Measurements from ENCODE around the gene ABHD17C. TPM values are rescaled to one million over a fixed set of nuclear protein-coding genes. Genes with fewer than 3 reads are reported as not detected.
A peak's percentile ranks its signal among the peaks of the same experiment; 100 is the strongest.

The ABHD17C gene
- total RNA-seq, 3 donors from 2014 or later, result 1.3 to 5.2 (median 5.1) TPM

DNA sequence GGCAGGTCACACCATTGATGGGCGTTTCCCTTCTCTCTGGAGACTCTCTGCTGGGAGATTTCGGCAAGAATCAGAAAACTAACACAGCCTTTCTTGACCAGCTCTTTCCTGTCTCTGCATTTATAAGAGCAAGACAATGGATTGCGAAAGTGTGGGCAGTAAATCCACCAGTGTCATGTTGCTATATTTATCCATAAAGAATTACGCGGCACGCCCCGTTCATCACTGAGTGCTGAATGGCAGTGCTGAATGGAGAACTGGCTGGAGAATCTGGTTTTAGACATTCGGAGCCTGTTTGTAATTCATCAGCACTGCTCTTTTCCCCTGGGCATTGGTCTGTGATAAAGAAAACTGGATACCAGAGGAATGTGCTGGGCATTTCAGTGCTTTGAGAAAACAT lies 82.0 kb downstream of the ABHD17C start:
- no peaks in the 10 kb centered on the region for H3K36me3 ChIP-seq
- TF ChIP-seq POLR2AphosphoS5 (IDR thresholded peaks at IDR 0.05) (no peak), POLR2A (IDR thresholded peaks at IDR 0.05) (no peak)
- TF ChIP-seq, protein P1, sequence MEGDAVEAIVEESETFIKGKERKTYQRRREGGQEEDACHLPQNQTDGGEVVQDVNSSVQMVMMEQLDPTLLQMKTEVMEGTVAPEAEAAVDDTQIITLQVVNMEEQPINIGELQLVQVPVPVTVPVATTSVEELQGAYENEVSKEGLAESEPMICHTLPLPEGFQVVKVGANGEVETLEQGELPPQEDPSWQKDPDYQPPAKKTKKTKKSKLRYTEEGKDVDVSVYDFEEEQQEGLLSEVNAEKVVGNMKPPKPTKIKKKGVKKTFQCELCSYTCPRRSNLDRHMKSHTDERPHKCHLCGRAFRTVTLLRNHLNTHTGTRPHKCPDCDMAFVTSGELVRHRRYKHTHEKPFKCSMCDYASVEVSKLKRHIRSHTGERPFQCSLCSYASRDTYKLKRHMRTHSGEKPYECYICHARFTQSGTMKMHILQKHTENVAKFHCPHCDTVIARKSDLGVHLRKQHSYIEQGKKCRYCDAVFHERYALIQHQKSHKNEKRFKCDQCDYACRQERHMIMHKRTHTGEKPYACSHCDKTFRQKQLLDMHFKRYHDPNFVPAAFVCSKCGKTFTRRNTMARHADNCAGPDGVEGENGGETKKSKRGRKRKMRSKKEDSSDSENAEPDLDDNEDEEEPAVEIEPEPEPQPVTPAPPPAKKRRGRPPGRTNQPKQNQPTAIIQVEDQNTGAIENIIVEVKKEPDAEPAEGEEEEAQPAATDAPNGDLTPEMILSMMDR (IDR thresholded peaks at IDR 0.05), result no peak
- peaks cover 3 to 15% of the 10 kb centered on the region in 2 donors for H3K4me1 ChIP-seq
- H3K4me3 ChIP-seq, result no peak overlapping the region
- no peak for DNase-seq (ENCODE audit: low spot score in 2 of 2)
- H3K27ac ChIP-seq, result no peak overlapping the region
- H3K9me3 ChIP-seq, result no peaks in the 10 kb centered on the region
- intact Hi-C loops (cut with DNase I; ENCODE audit: low total_unique reads), result loop anchor here (5.0 kb wide), 1 partner anchor 325 kb away; no protein-coding TSS in a partner anchor
- peaks cover 0 to 25% of the 10 kb centered on the region in 2 donors for H3K27me3 ChIP-seq

DNA sequence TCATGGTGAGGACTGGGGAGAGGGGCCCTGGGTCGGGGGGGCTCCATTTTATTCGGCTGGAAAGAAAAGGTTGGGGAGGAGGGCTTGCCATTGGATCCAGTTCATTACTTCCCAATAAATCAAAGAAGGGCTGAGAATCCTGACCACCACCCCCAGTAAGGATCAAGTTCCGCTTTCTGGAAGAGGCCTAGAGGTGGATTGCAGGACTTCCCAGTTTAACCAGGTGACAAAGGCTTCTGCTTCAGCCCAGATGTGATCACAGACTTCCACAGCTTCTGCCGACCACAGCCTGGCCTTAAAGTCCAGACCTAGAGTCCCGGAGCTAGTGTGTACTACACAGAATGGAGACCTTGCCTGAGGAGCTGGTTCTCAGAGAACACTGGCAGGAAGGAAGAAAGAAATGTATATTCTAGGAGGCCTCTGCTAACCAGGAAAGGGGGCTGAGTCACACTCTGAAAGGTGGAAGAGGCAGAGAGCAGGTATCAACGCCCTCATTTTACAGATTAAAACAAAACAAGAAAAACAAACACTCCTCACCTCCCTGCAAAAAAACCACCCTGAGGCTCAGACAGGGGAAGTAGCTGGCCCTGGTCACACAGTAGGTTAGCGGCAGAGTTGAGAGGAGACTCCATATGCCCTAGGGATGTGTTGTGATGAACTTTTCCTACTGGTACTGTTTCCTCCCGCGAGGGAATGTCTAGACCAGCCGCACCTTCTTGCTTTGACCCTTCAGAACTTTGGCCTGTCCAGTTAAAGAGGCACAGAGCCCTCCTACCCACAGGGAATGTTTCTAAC lies 82.9 kb downstream of the ABHD17C start:
- no peak overlapping the region for H3K4me3 ChIP-seq
- H3K27me3 ChIP-seq, result peaks cover 0 to 25% of the 10 kb centered on the region in 2 donors
- no peak overlapping the region for H3K27ac ChIP-seq
- DNase-seq (ENCODE audit: low spot score in 2 of 2), result no peak
- H3K4me1 ChIP-seq, result peaks cover 3 to 15% of the 10 kb centered on the region in 2 donors
- no peaks in the 10 kb centered on the region for H3K9me3 ChIP-seq
- TF ChIP-seq, protein P1 (IDR thresholded peaks at IDR 0.05), result no peak
- TF ChIP-seq POLR2A (IDR thresholded peaks at IDR 0.05), result no peak
- TF ChIP-seq POLR2AphosphoS5 (IDR thresholded peaks at IDR 0.05), result no peak
- H3K36me3 ChIP-seq, result no peaks in the 10 kb centered on the region
- intact Hi-C loops (cut with DNase I; ENCODE audit: low total_unique reads), result loop anchor here (5.0 kb wide), 1 partner anchor 326 kb away; no protein-coding TSS in a partner anchor

DNA sequence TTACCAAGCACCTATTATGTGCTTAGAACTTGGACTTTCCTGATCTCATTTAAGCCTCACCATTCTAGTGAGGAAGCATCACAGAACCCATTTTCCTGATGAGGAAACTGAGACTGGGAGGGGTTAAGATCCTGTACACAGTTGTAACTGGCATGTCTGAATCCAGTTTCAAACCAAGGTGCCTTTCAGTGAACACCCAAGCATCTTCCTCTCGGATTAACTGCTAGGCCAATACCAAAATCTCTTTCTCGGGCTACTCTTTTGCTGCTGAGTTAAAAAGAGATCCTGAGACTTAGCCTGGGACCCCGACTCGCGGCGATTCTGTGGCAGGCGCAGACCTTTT lies 83.5 kb downstream of the ABHD17C start:
- Histone ChIP-seq H3K4me3 (peak overlapping the region; percentile 39 to 63 (median 55)), H3K27ac (no peak overlapping the region), H3K9me3 (no peaks in the 10 kb centered on the region), H3K4me1 (peaks cover 3 to 15% of the 10 kb centered on the region in 2 donors), H3K27me3 (peaks cover 0 to 25% of the 10 kb centered on the region in 2 donors), H3K36me3 (no peaks in the 10 kb centered on the region)
- no peak for DNase-seq (ENCODE audit: low spot score in 2 of 2)
- intact Hi-C loops (cut with DNase I; ENCODE audit: low total_unique reads), result loop anchor here (5.0 kb wide), 1 partner anchor 326 kb away; no protein-coding TSS in a partner anchor
- no peak for TF ChIP-seq POLR2AphosphoS5 (IDR thresholded peaks at IDR 0.05)
- TF ChIP-seq, protein P1 (IDR thresholded peaks at IDR 0.05), result no peak

DNA sequence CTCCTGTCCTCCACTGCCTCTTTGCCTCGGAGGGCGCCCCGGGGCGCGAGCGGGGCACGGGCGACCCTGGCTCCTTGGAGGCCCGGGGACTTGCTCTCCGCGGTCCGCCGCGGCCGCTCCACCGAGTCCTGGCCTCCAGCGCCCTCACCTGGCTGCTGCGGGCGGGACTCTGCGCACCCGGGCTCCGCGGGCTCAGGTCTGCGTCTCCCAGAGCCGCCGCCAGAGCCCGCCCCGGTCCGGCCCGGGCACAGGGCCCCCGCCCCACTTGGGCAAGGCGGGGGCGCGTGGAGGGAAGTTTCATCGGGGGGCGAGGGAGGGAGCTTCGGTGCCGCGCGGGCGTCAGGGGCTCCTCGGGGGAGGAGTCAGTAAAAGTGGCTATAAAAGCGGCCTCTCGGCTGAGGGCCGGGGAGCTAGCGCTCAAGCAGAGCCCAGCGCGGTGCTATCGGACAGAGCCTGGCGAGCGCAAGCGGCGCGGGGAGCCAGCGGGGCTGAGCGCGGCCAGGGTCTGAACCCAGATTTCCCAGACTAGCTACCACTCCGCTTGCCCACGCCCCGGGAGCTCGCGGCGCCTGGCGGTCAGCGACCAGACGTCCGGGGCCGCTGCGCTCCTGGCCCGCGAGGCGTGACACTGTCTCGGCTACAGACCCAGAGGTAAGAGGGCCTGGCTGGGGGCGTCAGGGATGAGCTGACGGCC lies 84.0 kb downstream of the ABHD17C start, which contains the start of gene CEMIP:
Gene CEMIP, plus strand, starts transcription at position 407 of the 694 bp plus-strand sequence. CDS start 94,510 bp downstream, outside the sequence.
- intact Hi-C loops (cut with DNase I; ENCODE audit: low total_unique reads), result loop anchor here (5.0 kb wide), 1 partner anchor 327 kb away; no protein-coding TSS in a partner anchor
- H3K9me3 ChIP-seq, result no peaks in the 10 kb centered on the region
- peaks cover 3 to 15% of the 10 kb centered on the region in 2 donors for H3K4me1 ChIP-seq
- no peak within 1 kb of the TSS for H3K27ac ChIP-seq
- peak within 1 kb of the TSS; percentile 39 to 63 (median 55) for H3K4me3 ChIP-seq
- TF ChIP-seq, protein P1 (IDR thresholded peaks at IDR 0.05), result peak; percentile 24 to 87 (median 58)
- no peak for TF ChIP-seq POLR2A (IDR thresholded peaks at IDR 0.05)
- TF ChIP-seq POLR2AphosphoS5 (IDR thresholded peaks at IDR 0.05), result no peak
- no peaks in the 10 kb centered on the region for H3K36me3 ChIP-seq
- H3K27me3 ChIP-seq, result peaks cover 0 to 25% of the 10 kb centered on the region in 2 donors
- peak; percentile 57 to 65 for DNase-seq (ENCODE audit: low spot score in 2 of 2)
